MM.1S (cell line): Measurements from ENCODE around the gene NCLN.

Source experiments
- CTCF ChIP-seq: fragments of 300-600 bp; sonication (generic); IDR thresholded peaks from 2 replicates; pipeline ENCODE4 v1.5.1; 2016; ENCODE audit warnings: antibody characterized with exemption, low read length, mixed read lengths
- EZH2 ChIP-seq: fragments of 300-600 bp; sonication (generic); optimal IDR thresholded peaks from 2 replicates; pipeline ENCODE3; 2017; ENCODE audit warnings: low read depth, mild to moderate bottlenecking, antibody characterized with exemption, low read length, mixed read lengths
- EZH2phosphoT487 ChIP-seq: fragments of 300-600 bp; sonication (generic); IDR thresholded peaks from 2 replicates; pipeline ENCODE4 v1.6.1; 2018; ENCODE audit warnings: antibody characterized with exemption, low read length

DNA sequence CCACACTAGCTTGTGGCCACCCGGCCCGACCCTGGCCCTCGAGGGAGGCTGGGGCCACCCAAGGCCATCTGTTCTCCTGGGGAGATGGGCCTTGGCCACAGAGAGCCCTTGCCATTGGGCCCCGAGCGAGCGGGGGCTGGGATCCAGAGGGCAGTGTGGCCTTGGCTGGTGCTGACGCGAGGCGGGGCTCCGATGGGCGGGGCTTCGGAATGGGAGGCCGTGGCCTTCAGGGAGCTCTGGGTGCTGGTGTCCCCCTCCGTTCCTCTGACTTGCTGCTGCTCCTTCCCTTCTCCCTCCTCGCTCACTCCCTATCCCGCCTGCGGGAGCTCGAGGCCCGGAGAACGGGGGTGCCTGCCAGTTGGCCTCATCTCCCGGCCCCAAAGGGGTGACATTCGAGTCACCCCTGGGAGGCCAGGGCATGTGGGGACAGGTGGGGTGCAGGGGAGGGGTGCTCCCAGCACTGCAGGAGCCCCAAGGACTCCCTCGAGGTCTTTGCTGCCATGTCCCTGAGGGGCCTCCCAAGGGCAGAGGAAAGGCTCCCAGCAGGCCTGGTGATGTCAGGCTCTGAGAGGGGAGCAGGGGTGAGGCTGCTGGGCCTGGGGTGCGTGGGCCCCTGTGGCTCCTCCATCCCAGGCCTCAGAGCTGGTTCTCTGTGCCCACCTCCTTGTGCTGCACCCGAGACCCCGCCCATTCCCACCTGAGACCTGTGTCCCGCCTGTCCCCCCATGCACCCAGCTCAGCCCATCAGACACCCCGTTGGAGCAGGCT, 4.2 kb downstream of the NCLN start:
- TF ChIP-seq CTCF, result no peak
- TF ChIP-seq EZH2, result no peak
- no peak for TF ChIP-seq EZH2phosphoT487
